Right lobe of liver (tissue), 6 donors: ENCODE results near the gene RASGRP1. TPM values are rescaled to one million over a fixed set of nuclear protein-coding genes. Genes with fewer than 3 reads are reported as not detected.

Source experiments
- ATAC-seq, 4 donors: fragments of 200-7000 bp; cut with Tn5 transposase; one replicate each; pipeline ENCODE4 v1.9.1; 2020; ENCODE audit warnings: mild to moderate bottlenecking in 4 of 4, moderate library complexity in 4 of 4
- DNase-seq, 3 donors: peaks; one replicate each; pipeline ENCODE4 v3.0.0-alpha.2; 2020
- H3K27ac ChIP-seq, 3 donors: fragments of 200-600 bp; one replicate each; pipeline ENCODE4 v1.8.0; 2022
- H3K27me3 ChIP-seq, 2 donors: fragments of 200-600 bp; one replicate each; pipeline ENCODE4 v1.8.0; 2022
- H3K36me3 ChIP-seq, 4 donors: fragments of 200-600 bp; sonication (generic) in 1 of 4; one replicate each; pipeline versions ENCODE4 v1.5.1 to v1.8.0; 2017 to 2022; ENCODE audit warnings: control low read depth in 1 of 4
- H3K4me1 ChIP-seq, 4 donors: fragments of 200-600 bp; sonication (generic) in 1 of 4; one replicate each; pipeline versions ENCODE4 v1.5.1 to v1.8.0; 2017 to 2022; ENCODE audit warnings: control low read depth in 1 of 4
- H3K4me3 ChIP-seq, 3 donors: fragments of 200-600 bp; one replicate each; pipeline ENCODE4 v1.8.0; 2022
- H3K9me3 ChIP-seq, 4 donors: fragments of 200-600 bp; sonication (generic) in 1 of 4; one replicate each; pipeline versions ENCODE4 v1.5.1 to v1.8.0; 2017 to 2022; ENCODE audit warnings: control low read depth in 1 of 4
- POLR2A ChIP-seq: fragments of 450-650 bp; IDR thresholded peaks from one replicate; pipeline ENCODE4 v1.6.1; 2017; ENCODE audit warnings: antibody characterized with exemption, mild to moderate bottlenecking
- WGBS: methylation state at CpG from one replicate; pipeline ENCODE4 v1.1.6; 2018; ENCODE audit warnings: low coverage, low lambda C conversion rate; ENCODE audit not compliant: insufficient coverage; ENCODE audit errors: missing lambda C conversion rate; 5-methylcytosine and 5-hydroxymethylcytosine counted together
- intact Hi-C, 2 donors: fragments of 100-400 bp; cut with DNase I; formaldehyde crosslinking; loops; one replicate each; pipeline versions ENCODE4 v1.11.2 to v1.14.1; 2022
- total RNA-seq, 6 experiments: library from RNA; depleted of rRNA in 2 of 6; stranded (reverse); fragments of >200 nt in 2 of 6; fragmentation: NEBNext Ultra II Directional in 3 of 6; extraction: Animal tissue kit (Norgen Biotek cat#: 25700) in 3 of 6; gene quantifications; one replicate each; pipeline versions ENCODE4 v1.1.0 to v1.2.4, GENCODE V29; 2016 to 2023
- TF ChIP-seq, protein P1 (sequence below), 4 donors: fragments of 200-600 bp in 3 of 4; fragments of 450-650 bp in 1 of 4; IDR thresholded peaks; one replicate each; pipeline versions ENCODE4 v1.5.1 to v1.8.0; 2016 to 2022; ENCODE audit warnings: antibody characterized with exemption in 4 of 4, mild to moderate bottlenecking in 2 of 4
- donor health status: DM: no; HTN: yes; CAD: no.
- donor health status: DM: no; HTN: no; CAD: no.
- donor health status: DM: no; HTN: no; CAD: no.
- donor health status: DM: no; HTN: yes; CAD: no.
- donor health status: DM: no; HTN: yes; CAD: no.

The RASGRP1 gene
- total RNA-seq, 6 experiments from 2014 or later = 0.11 to 0.64 (median 0.32) TPM

DNA sequence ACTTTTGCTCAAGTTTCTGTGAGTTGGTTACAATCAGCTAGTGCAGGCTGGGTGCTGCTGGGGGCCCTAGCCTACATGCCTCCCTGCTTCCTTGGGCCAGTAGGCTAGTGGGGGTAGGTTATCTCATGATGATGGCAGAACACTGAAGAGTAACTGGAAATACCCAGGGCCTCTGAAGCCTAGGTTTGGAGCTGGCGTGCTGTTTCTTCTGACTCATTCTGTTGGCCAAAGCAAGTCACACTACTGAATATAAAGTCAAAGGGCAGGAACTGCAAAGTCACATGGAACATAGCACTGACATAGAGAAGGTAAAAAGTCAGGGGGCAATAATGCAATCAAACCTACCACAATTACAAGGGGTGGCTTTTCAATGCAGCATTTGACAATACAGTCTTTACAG, 34.5 kb downstream of the RASGRP1 start:
- Histone ChIP-seq H3K9me3 (no peaks in the 10 kb centered on the region), H3K36me3 (no peaks in the 10 kb centered on the region), H3K27ac (no peak overlapping the region), H3K4me3 (no peak overlapping the region), H3K4me1 (no peaks in the 10 kb centered on the region), H3K27me3 (no peaks in the 10 kb centered on the region)
- DNase-seq (no peak), ATAC-seq (no peak)
- WGBS = no CpG with 5 or more reads among the region's 1 CpG
- TF ChIP-seq, protein P1, sequence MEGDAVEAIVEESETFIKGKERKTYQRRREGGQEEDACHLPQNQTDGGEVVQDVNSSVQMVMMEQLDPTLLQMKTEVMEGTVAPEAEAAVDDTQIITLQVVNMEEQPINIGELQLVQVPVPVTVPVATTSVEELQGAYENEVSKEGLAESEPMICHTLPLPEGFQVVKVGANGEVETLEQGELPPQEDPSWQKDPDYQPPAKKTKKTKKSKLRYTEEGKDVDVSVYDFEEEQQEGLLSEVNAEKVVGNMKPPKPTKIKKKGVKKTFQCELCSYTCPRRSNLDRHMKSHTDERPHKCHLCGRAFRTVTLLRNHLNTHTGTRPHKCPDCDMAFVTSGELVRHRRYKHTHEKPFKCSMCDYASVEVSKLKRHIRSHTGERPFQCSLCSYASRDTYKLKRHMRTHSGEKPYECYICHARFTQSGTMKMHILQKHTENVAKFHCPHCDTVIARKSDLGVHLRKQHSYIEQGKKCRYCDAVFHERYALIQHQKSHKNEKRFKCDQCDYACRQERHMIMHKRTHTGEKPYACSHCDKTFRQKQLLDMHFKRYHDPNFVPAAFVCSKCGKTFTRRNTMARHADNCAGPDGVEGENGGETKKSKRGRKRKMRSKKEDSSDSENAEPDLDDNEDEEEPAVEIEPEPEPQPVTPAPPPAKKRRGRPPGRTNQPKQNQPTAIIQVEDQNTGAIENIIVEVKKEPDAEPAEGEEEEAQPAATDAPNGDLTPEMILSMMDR (IDR thresholded peaks at IDR 0.05) = no peak
- TF ChIP-seq POLR2A = no peak
- intact Hi-C loops = no loop called here

DNA sequence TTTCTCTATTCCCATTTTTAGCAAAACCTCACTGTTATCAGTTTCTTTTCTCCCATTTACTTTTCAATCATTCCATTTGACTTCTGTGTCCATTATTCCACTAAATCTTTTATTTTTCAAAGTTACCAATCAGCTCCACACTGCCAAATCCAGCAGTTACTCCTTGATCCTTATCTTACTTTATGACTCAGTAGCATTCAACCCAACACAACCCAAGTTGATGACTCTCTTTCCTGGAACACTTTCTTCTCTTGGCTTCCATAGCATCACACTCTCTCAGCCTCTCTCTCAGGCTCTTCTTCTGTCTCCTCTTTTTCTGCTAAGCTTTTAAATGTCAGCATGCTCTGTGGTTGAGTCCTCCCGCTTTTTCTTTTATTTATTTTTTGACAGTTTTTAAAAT, 36.3 kb downstream of the RASGRP1 start:
- no peak overlapping the region for H3K27ac ChIP-seq
- ATAC-seq = no peak

DNA sequence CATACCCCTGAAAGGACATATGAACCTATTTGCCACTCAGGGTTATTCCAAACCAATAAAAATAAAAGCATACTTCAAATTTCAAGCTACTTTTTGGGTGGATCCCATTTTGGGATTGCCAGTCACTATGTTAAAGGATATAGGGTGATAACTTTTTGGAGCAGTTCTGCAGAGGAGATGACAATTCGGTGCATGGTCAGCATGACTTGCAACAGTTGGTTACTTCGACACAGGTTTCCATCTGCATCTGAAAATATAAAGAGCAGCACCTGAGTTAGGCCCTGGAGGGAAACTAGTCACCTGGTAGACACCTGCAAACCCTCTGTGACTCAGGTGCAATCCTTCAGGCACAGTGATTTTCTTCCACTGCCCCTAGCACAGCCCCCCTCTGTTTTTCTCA, 38.5 kb downstream of the RASGRP1 start:
- Histone ChIP-seq H3K36me3 (no peaks in the 10 kb centered on the region), H3K4me3 (no peak overlapping the region), H3K9me3 (no peaks in the 10 kb centered on the region), H3K4me1 (no peaks in the 10 kb centered on the region), H3K27ac (no peak overlapping the region), H3K27me3 (no peaks in the 10 kb centered on the region)
- no peak for DNase-seq
- TF ChIP-seq, protein P1 (IDR thresholded peaks at IDR 0.05) = no peak
- no peak for TF ChIP-seq POLR2A
- ATAC-seq = no peak
- intact Hi-C loops = no loop called here
- WGBS = 58% methylated on average over 2 of the region's 2 CpGs

More for the DNA sequence above, 36.3 kb downstream of the RASGRP1 start:
- H3K4me3 ChIP-seq = no peak overlapping the region
- no peaks in the 10 kb centered on the region for H3K36me3 ChIP-seq
- intact Hi-C loops = no loop called here
- no peak for DNase-seq
- no peaks in the 10 kb centered on the region for H3K4me1 ChIP-seq
- WGBS = 74% methylated on average over 1 of the region's 1 CpG
- no peaks in the 10 kb centered on the region for H3K9me3 ChIP-seq
- TF ChIP-seq, protein P1 (IDR thresholded peaks at IDR 0.05) = no peak
- no peak for TF ChIP-seq POLR2A
- no peaks in the 10 kb centered on the region for H3K27me3 ChIP-seq

DNA sequence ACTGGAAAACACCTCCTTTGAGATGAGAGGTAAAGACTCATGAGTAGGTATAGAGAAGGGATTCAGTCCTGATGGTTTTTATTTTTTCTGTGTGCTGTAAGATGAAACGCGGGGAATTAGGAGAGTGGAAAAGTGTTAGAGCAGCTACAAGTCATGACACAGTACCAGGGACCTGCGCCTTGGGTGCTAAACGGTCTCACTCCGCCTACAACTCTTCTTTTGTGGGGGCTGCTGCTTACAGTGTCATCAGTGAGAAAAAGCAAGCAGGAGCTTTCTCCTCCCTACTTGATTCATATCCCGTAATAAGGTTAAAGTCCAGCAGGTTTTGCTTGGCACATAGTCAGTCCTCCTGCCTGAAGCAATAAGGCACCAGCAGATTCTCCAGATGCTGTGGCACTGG, 39.1 kb downstream of the RASGRP1 start:
- ATAC-seq = no peak
- Histone ChIP-seq H3K27ac (no peak overlapping the region), H3K4me1 (no peaks in the 10 kb centered on the region), H3K27me3 (no peaks in the 10 kb centered on the region), H3K9me3 (no peaks in the 10 kb centered on the region), H3K4me3 (no peak overlapping the region), H3K36me3 (no peaks in the 10 kb centered on the region)
- no peak for DNase-seq
- WGBS = 76% methylated on average over 6 of the region's 6 CpGs
- no peak for TF ChIP-seq POLR2A
- TF ChIP-seq, protein P1 (IDR thresholded peaks at IDR 0.05) = no peak
- intact Hi-C loops = no loop called here

DNA sequence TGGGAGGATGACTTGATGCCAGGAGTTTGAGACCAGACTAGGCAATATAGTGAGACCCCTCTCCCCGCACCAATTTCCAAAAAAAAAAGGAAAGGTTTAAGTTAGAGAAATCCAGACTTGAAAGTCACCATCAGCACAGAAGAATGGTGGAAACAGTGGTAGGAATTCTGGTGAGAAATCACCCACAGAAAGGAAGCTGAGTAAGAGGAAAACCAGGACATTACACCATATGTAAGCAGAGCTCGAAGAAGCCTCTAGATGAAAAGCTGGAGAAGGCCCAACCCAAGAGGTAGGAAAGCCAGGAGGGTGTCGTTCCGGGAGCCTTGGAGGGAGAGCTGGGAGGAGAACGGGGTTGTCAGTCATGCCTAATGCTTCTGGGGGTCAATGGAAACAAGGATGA, 40.5 kb downstream of the RASGRP1 start:
- WGBS = 68% methylated on average over 4 of the region's 5 CpGs
- Histone ChIP-seq H3K4me1 (no peaks in the 10 kb centered on the region), H3K27me3 (no peaks in the 10 kb centered on the region), H3K27ac (no peak overlapping the region), H3K9me3 (no peaks in the 10 kb centered on the region), H3K4me3 (no peak overlapping the region), H3K36me3 (no peaks in the 10 kb centered on the region)
- ATAC-seq = no peak
- TF ChIP-seq, protein P1 (IDR thresholded peaks at IDR 0.05) = no peak
- no peak for TF ChIP-seq POLR2A
- no peak for DNase-seq
- intact Hi-C loops = no loop called here
